ENCODE measurements around the gene RIMBP2.

RIMBP2 gene

DNA sequence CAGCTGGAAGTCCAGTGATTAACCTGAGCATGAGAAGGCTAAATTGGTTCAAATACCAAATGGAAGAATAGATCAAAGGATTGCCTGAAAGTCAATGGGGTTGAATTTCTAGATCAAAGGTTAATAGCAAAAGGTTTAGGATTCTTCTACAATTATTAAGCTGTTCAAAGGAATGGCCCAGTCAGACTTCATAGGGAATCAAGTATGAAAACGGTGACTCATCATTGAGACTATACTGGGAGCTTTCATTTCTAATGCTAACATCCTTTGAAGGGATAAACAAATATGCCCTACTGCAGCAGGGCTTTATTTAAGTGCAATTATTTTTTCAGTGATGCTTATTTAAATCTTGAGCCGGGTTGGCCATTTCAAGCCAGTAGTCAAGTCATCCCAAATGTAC, 152.8 kb downstream of the RIMBP2 start:
- no peak for DNase-seq

DNA sequence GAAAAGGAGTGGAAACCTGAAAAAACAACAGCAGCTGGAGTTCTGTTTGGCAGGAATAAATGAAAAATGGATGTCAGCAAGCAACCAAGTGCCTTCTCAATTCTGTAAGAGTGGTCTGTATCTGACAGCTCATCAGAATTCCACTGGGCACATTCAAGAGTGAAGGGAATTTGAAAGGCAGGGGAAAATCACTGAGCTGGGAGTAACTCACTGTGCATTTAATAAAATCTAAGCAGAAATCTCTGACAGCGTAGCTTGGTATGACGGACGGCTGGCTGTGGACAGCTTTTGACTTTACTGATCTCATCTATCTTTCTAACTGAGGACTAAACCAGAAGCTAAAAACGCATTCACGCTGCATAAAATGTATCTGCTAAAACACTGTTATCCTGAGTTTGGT, 153.4 kb downstream of the RIMBP2 start:
- no peak for DNase-seq

GRCh38 chr12:130560321-130560720, 155.8 kb downstream of the RIMBP2 start:
- no peak for DNase-seq

- DNase-seq: no peak
These were observed 156.3 kb downstream of the RIMBP2 start for GRCh38 chr12:130559806-130560205.

DNA sequence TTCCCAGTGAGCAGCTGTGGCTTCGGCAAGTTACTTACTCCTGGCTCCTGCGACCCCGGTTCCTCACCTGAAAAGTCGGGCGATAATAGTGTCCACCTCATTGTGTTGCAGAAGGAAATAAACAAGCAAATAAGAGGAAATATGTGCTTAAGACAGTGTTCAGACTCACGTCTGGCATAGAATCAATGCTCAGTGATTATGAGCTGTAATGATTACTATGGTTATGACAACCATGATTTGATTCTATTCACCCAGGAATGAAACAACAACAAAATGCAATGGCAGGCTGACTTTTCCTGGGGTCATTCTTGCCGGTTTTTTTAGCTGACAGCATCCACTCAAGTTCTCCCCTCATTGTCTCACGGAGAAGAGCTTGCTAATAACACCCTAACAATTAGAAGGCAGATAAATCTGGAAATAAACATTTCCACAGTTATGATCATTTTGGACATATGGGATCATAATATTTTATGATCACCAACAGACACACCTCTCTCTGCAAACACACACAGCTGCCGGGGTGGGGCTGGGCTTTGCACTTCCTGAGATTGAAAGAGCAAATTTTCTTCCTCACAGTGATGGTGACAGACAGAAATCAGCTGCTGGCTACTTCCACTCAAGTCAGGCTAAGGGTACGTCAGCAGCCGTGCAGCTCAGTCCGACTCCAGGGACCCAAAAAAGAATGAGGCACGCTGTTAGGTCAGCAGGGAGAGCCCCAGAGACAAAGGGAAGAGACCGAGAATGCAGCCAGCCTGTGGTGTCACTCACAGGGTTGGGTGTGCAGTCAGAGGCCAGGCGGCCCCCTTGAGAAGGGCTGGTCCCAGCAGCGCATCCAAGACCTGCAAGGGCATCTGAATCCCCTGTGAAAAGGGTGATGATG, 158.0 kb downstream of the RIMBP2 start:
- no peak for DNase-seq

GRCh38 chr12:130557201-130557600, 158.9 kb downstream of the RIMBP2 start:
- no peak for DNase-seq

DNA sequence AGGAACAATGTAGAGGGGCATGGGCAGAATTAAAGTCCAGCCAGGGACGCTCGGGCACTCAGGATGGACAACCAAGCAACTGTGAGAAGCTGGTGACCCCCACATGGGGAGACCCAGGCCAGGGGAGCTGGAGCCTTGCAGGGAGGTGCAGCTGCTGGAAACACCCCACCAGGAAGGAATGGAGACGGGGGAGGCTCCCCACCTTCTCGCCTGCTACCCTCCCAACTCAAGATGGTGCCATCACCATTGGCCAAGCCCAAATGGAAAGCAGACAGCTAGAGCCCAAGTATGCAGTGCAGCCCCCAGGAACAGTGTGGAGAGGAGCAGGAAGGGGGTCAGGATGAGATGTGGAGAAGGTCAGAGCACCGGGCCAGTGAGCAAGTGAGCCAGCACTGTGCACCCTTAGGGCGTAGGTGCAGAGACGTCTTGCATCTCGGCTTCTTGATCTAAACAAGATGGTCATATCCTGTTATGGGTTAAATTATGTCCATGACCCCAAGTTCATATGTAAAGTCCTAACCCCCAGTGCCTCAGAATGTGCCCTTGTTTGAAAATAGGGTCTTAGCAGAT, 159.5 kb downstream of the RIMBP2 start:
- no peak for DNase-seq

DNA sequence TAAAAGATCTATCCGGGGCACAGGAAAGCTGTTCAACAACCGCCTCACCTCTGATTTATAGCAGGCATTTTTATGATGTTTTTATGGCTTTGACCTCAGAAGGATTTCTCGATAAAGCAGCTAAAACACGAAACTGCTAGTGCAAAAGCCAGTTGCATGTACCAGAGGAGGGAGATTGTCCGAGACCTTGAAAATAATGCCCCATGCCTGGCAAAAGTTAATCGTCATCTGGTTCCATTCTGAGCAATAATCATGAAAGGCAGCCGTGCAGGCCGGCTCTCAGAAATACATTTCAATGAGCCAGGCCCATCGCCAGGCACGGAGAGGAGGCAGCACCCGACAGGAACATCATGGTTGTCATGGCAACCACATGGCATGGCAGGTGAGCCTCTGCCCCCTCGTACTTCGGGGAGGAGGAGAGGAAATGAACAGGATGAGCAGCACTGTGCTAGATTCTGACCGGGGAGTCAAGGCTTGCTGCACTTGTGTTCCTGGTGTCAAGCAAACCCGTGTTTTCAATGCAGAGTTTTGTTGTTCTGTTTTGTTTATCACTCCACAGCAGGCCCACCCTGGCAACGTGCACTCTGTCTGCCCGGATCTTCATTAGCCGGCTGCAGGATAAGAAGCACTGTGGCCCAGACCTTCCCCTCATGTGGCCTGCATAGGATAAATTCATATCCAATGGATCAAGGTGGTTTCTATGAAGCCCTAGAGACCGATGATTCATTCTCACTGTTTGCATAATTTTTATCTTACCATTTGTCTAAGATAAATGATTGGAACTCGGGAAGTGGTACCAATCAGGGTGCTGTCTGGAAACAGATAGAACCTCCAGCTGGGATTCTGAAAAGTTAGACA, 160.2 kb downstream of the RIMBP2 start:
- no peak for DNase-seq

DNA sequence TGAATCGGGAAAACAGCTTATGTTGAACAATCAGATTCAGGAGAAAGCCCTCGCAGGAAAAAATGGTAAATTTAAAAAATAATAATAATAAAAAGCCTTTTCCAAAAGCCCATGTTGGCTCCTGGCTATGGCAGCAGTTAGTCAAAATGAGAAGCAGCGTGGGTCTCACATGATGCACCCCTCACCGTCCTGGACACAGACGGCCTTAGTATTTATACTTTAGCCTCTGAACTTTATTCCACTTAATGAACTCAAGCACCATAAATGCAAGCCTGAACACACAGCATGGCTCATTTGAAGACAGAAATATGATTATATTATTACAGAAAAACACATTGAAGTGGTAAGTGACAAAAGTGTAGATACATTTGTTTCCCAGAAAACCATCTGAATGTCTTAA, 160.9 kb downstream of the RIMBP2 start:
- no peak for DNase-seq

GRCh38 chr12:130552483-130552996, 163.6 kb downstream of the RIMBP2 start:
- no peak for DNase-seq

DNA sequence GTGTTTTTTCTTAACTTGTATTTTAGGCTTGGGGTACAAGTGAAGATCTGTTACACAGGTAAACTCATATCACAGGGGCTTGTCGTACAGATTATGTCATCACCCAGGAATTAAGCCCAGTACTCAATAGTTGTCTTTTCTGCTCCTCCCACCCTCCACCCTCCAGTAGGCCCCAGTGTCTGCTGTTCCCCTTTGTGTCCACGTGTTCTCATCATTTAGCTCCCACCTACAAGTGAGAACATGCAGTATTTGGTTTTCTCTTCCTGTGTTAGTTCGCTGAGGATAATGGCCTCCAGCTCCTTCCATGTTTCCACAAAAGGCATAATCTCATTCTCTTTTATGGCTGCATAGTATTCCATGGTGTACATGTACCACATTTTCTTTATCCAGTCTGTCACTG, 166.7 kb downstream of the RIMBP2 start:
- DNase-seq: no peak

- DNase-seq: no peak
These were observed 168.5 kb downstream of the RIMBP2 start for GRCh38 chr12:130547480-130548155.

- no peak for DNase-seq
These were observed 169.6 kb downstream of the RIMBP2 start for GRCh38 chr12:130546494-130546893.

DNA sequence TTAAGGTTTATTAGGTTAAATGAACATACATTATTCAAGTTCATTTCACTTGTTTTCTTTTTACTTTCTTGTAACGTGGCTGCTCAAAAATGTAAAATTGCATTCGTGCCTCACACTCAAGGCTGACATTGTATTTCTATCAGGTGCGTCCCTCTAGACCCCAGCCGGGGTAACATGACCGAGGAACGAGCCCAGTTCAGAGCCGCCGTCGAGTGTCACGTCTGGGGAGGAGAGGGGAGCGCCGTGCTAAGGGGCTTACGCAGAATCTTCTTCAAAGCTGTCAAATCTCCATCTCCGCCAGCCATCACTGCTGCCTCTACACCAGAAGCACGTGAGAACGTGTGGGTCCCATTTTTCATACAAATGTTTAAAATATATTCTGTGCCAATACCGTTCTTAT, 170.6 kb downstream of the RIMBP2 start:
- no peak for DNase-seq

- DNase-seq: no peak
These were observed 175.7 kb downstream of the RIMBP2 start for GRCh38 chr12:130540376-130540775.

- DNase-seq: no peak
These were observed 177.6 kb downstream of the RIMBP2 start for GRCh38 chr12:130538343-130539095.

GRCh38 chr12:130537655-130538054, 178.4 kb downstream of the RIMBP2 start:
- no peak for DNase-seq

- no peak for DNase-seq
These were observed 179.0 kb downstream of the RIMBP2 start for GRCh38 chr12:130537051-130537450.

DNA sequence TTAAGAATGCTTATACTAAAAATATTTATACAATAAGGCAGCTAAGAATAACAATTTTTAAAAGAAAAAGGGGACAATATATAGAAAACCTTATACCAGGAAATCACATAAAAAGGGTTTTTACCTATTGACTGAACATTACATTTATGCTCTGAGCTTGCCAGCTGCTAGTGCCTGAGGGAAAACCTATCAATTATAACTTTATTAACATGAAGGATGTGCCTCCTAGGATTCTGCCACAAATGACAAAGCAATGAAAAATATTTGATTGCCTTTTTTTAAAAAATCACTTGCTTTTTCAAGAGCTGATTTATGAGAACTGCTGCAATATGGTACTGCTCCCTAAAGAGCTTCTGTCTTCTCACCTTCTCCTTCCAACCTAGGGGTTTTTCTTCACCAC, 185.7 kb downstream of the RIMBP2 start:
- DNase-seq: no peak

GRCh38 chr12:130529781-130530180, 186.3 kb downstream of the RIMBP2 start:
- no peak for DNase-seq

DNA sequence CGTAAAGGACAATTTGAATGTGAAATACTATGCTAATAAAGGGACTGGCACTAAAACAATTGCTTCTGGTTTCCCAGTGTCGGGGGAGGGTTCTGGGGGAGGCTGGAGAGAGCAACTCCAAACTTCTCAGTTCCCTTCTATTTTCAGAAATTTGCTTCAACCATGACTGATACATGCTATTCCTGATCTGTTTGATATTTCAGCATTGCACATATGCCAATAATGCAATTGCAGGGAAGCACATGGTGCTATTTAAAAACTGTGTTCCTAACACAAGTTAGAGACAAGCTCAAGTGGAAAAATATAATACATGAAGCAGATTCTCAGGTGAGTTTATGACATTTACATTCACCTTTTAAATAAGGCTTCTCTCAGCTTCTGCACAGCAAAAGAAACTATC, 188.9 kb downstream of the RIMBP2 start:
- DNase-seq: no peak

- no peak for DNase-seq
These were observed 189.3 kb downstream of the RIMBP2 start for GRCh38 chr12:130526813-130527212.
